GM21360 (cell line): ENCODE measurements around the gene SCRN2.

Source experiments
- ATAC-seq: cut with Tn5 transposase; IDR thresholded peaks from one replicate; pipeline ENCODE4 v1.9.1; 2021; ENCODE audit warnings: mild to moderate bottlenecking, moderate library complexity; ENCODE audit not compliant: unreplicated experiment

SCRN2 gene

GRCh38 chr17:47808036-47808829, 32.8 kb downstream of the SCRN2 start:
- no peak for ATAC-seq

- no peak for ATAC-seq
Measured at GRCh38 chr17:47807421-47807820, 33.7 kb downstream of the SCRN2 start.

GRCh38 chr17:47806913-47807255, 34.2 kb downstream of the SCRN2 start:
- ATAC-seq, result no peak

- no peak for ATAC-seq
Measured at GRCh38 chr17:47806026-47806912, 34.8 kb downstream of the SCRN2 start.

GRCh38 chr17:47804461-47804860, 36.6 kb downstream of the SCRN2 start:
- no peak for ATAC-seq

- no peak for ATAC-seq
Measured at GRCh38 chr17:47803751-47804150, 37.3 kb downstream of the SCRN2 start.

- no peak for ATAC-seq
Measured at GRCh38 chr17:47803201-47803600, 37.9 kb downstream of the SCRN2 start.

GRCh38 chr17:47802341-47803022, 38.6 kb downstream of the SCRN2 start:
- no peak for ATAC-seq

- no peak for ATAC-seq
Measured at GRCh38 chr17:47801906-47802305, 39.2 kb downstream of the SCRN2 start.

- no peak for ATAC-seq
Measured at GRCh38 chr17:47801176-47801765, 39.8 kb downstream of the SCRN2 start.

- no peak for ATAC-seq
Measured at GRCh38 chr17:47800686-47801085, 40.4 kb downstream of the SCRN2 start.

GRCh38 chr17:47797797-47798196, 43.3 kb downstream of the SCRN2 start:
- no peak for ATAC-seq

GRCh38 chr17:47792979-47793378, 48.1 kb downstream of the SCRN2 start:
- no peak for ATAC-seq

GRCh38 chr17:47792457-47792856, 48.6 kb downstream of the SCRN2 start:
- no peak for ATAC-seq

GRCh38 chr17:47791025-47791424, 50.0 kb downstream of the SCRN2 start:
- ATAC-seq, result no peak

GRCh38 chr17:47789611-47790561, 51.2 kb downstream of the SCRN2 start:
- no peak for ATAC-seq
